Vagina (tissue), 2 donors: ENCODE data around the gene CCNH.

Source experiments
- CTCF ChIP-seq, 3 experiments: fragments of 450-650 bp in 2 of 3; fragments of 200-600 bp in 1 of 3; sonication (generic) in 1 of 3; IDR thresholded peaks; one replicate each; pipeline ENCODE4 v1.5.1; 2017 to 2019; ENCODE audit warnings: antibody characterized with exemption in 3 of 3, mild to moderate bottlenecking in 2 of 3, moderate library complexity in 2 of 3
- POLR2A ChIP-seq, 2 donors: fragments of 450-650 bp; IDR thresholded peaks; one replicate each; pipeline ENCODE4 v1.6.1; 2017; ENCODE audit warnings: antibody characterized with exemption in 2 of 2, mild to moderate bottlenecking in 2 of 2, moderate library complexity in 2 of 2

GRCh38 chr5:87388129-87388528 lies 24.6 kb downstream of the CCNH start:
- TF ChIP-seq CTCF (IDR thresholded peaks at IDR 0.05) (no peak), POLR2A (IDR thresholded peaks at IDR 0.05) (no peak)
